Fibroblast of lung (primary cell): Measurements from ENCODE around the gene LEO1.

ENCODE experiments used
- CTCF ChIP-seq, 2 donors: IDR thresholded peaks in 1 of 2; conservative IDR thresholded peaks in 1 of 2; 1 replicate in 1 of 2; 2 replicates in 1 of 2; pipeline ENCODE4 v1.5.1; 2011 to 2012; ENCODE audit warnings: low read length in 2 of 2, control low read depth in 1 of 2, inconsistent platforms in 1 of 2, low read depth in 1 of 2, mild to moderate bottlenecking in 1 of 2
- EZH2 ChIP-seq: IDR thresholded peaks from 2 replicates; pipeline ENCODE4 v1.5.1; 2012; ENCODE audit warnings: low read length, control low read depth, mild to moderate bottlenecking; ENCODE audit errors: missing control alignments

GRCh38 chr15:51971032-51971374 lies 575 bp downstream of the LEO1 start:
- TF ChIP-seq CTCF (conservative IDR thresholded peaks at IDR 0.05 in 1 of 2, IDR thresholded peaks at IDR 0.05 in 1 of 2; ENCODE audit: low read depth in 1 of 2, low read length in 2 of 2) = no peak
- no peak for TF ChIP-seq EZH2
